GM12878 (cell line): ENCODE measurements around the gene CDC42BPB. TPM values are rescaled to one million over a fixed set of nuclear protein-coding genes. Genes with fewer than 3 reads are reported as not detected.

ENCODE experiments used
- ATAC-seq: fragments of 200-7000 bp; cut with Tn5 transposase; 3 replicates; pipeline ENCODE4 v1.9.1; 2020; ENCODE audit warnings: mild to moderate bottlenecking, moderate library complexity
- BruUV-seq: library from RNA; stranded (reverse); fragments of 400-500 nt; replicated peaks from 2 replicates; lab custom pipeline; 2021; lab: Mats Ljungman, UMichigan
- CTCF ChIA-PET: fragments of 300-600 bp; sonication (Branson Sonifier 250); formaldehyde crosslinking; extraction: SDS; loops from one replicate; lab custom pipeline; 2021; ENCODE audit warnings: inconsistent platforms; lab: Yijun Ruan, JAX
- POLR2A ChIA-PET: fragments of 350-600 bp; formaldehyde crosslinking; extraction: SDS; loops from one replicate; lab custom pipeline; 2021; ENCODE audit warnings: inconsistent platforms; lab: Charles Lee
- RAD21 ChIA-PET: fragments of 300-600 bp; sonication (Branson Sonifier 250); formaldehyde crosslinking; loops from one replicate; lab custom pipeline; 2023; ENCODE audit warnings: antibody characterized with exemption; ENCODE audit not compliant: unreplicated experiment; lab: Charles Lee
- SMC1A ChIA-PET: fragments of 300-600 bp; sonication (Branson Sonifier 250); formaldehyde crosslinking; loops from one replicate; lab custom pipeline; 2023; ENCODE audit not compliant: unreplicated experiment, uncharacterized antibody; lab: Charles Lee
- DNase-seq: peaks from one replicate; pipeline ENCODE4 v3.0.0-alpha.2; 2011; ENCODE audit warnings: low read depth, low spot score
- FAIRE-seq: peaks from 3 replicates; lab custom pipeline; 2011; peaks lifted over from hg19 to GRCh38; lab: Jason Lieb, UNC
- H2AFZ ChIP-seq: 2 replicates; pipeline ENCODE4 v1.6.0; 2011; ENCODE audit warnings: low read depth, low read length, control low read depth; ENCODE audit not compliant: control insufficient read depth
- H3K27ac ChIP-seq: 2 replicates; pipeline ENCODE4 v1.5.1; 2011; ENCODE audit warnings: control low read depth; ENCODE audit not compliant: control insufficient read depth, insufficient read depth
- H3K27me3 ChIP-seq, 2 experiments: replicated peaks in 1 of 2; 2 replicates each; pipeline versions ENCODE4 v1.6.0 to v1.6.1; 2011; ENCODE audit warnings: low read length in 1 of 2; ENCODE audit not compliant: control insufficient read depth in 2 of 2, insufficient read depth in 2 of 2
- H3K36me3 ChIP-seq, 2 experiments: 2 replicates each; pipeline ENCODE4 v1.5.1; 2011; ENCODE audit warnings: low read length in 1 of 2; ENCODE audit not compliant: control insufficient read depth in 2 of 2, insufficient read depth in 2 of 2
- H3K4me1 ChIP-seq: 2 replicates; pipeline ENCODE4 v1.6.1; 2011; ENCODE audit warnings: mild to moderate bottlenecking, low read length, moderate library complexity, mixed read lengths; ENCODE audit not compliant: control insufficient read depth, insufficient read depth
- H3K4me2 ChIP-seq: 2 replicates; pipeline ENCODE4 v1.6.0; 2011; ENCODE audit warnings: control low read depth; ENCODE audit not compliant: control insufficient read depth, insufficient read depth
- H3K4me3 ChIP-seq: fragments of 200-600 bp; sonication (generic); 2 replicates; pipeline ENCODE4 v1.5.1; 2016
- H3K79me2 ChIP-seq: 2 replicates; pipeline ENCODE4 v1.6.0; 2011; ENCODE audit warnings: low read length; ENCODE audit not compliant: control insufficient read depth, insufficient read depth
- H3K9ac ChIP-seq: 2 replicates; pipeline ENCODE4 v1.8.0; 2011; ENCODE audit warnings: low read length, control low read depth, mixed read lengths; ENCODE audit not compliant: control insufficient read depth, insufficient read depth
- H3K9me3 ChIP-seq: replicated peaks from 3 replicates; pipeline ENCODE4 v1.5.1; 2011; ENCODE audit warnings: mild to moderate bottlenecking, low read length; ENCODE audit not compliant: control insufficient read depth, insufficient read depth
- H4K20me1 ChIP-seq: 2 replicates; pipeline ENCODE4 v1.6.0; 2011; ENCODE audit not compliant: control insufficient read depth, insufficient read depth
- FOS ChIP-seq: IDR thresholded peaks from 3 replicates; pipeline ENCODE4 v1.6.1; 2011; ENCODE audit warnings: borderline replicate concordance; ENCODE audit not compliant: insufficient read length; ENCODE audit errors: extremely low read depth
- GATAD2B ChIP-seq: fragments of 450-650 bp; conservative IDR thresholded peaks from 2 replicates; pipeline ENCODE4 v1.6.1; 2017; ENCODE audit warnings: low read depth, mild to moderate bottlenecking, moderate library complexity
- HDGF ChIP-seq: fragments of 450-650 bp; IDR thresholded peaks from 2 replicates; pipeline ENCODE4 v1.6.1; 2016; ENCODE audit warnings: antibody characterized with exemption
- NBN ChIP-seq: fragments of 450-650 bp; IDR thresholded peaks from 2 replicates; pipeline ENCODE4 v1.6.1; 2016
- NR2C2 ChIP-seq: IDR thresholded peaks from 2 replicates; pipeline ENCODE4 v1.6.1; 2011; ENCODE audit warnings: borderline replicate concordance, low read depth; ENCODE audit not compliant: control insufficient read depth, insufficient read length
- SMC3 ChIP-seq: IDR thresholded peaks from 2 replicates; pipeline ENCODE4 v1.6.1; 2011; ENCODE audit warnings: low read length, improper control_type of control experiment, borderline replicate concordance
- TBL1XR1 ChIP-seq: IDR thresholded peaks from 2 replicates; pipeline ENCODE4 v1.6.1; 2012; ENCODE audit warnings: low read depth, low read length, improper control_type of control experiment
- TCF3 ChIP-seq: IDR thresholded peaks from 2 replicates; pipeline ENCODE4 v1.6.1; 2012; ENCODE audit warnings: low read depth, mild to moderate bottlenecking, low read length, borderline replicate concordance; ENCODE audit not compliant: insufficient read depth
- YY1 ChIP-seq: IDR thresholded peaks from 2 replicates; pipeline ENCODE4 v1.6.1; 2011; ENCODE audit warnings: low read depth, mild to moderate bottlenecking, low read length
- ZBED1 ChIP-seq: IDR thresholded peaks from 2 replicates; pipeline ENCODE4 v1.6.1; 2016; ENCODE audit warnings: borderline replicate concordance
- ZSCAN29 ChIP-seq: fragments of 450-650 bp; IDR thresholded peaks from 2 replicates; pipeline ENCODE4 v1.6.1; 2017; ENCODE audit warnings: mild to moderate bottlenecking, moderate library complexity
- WGBS: methylation state at CpG from one replicate; pipeline ENCODE4 v1.1.6; 2016; ENCODE audit warnings: low lambda C conversion rate; ENCODE audit not compliant: insufficient replicate concordance, insufficient coverage; ENCODE audit errors: missing lambda C conversion rate; 5-methylcytosine and 5-hydroxymethylcytosine counted together
- in situ Hi-C: fragments of 300-500 bp; cut with MboI; formaldehyde crosslinking; loops from 9 replicates; pipeline ENCODE4 v1.14.3; 2018; ENCODE audit warnings: mixed read lengths
- intact Hi-C: fragments of 100-400 bp; cut with micrococcal nuclease; formaldehyde crosslinking; loops from one replicate; pipeline ENCODE4 v1.14.2; 2022; ENCODE audit not compliant: unreplicated experiment
- polyA plus RNA-seq, 11 experiments: library from polyadenylated mRNA; depleted of rRNA in 4 of 11; unstranded in 6 of 11; stranded (reverse) in 5 of 11; fragments of >200 nt; fragmentation: Nextera tagmentation in 4 of 11; fragmentation: Illumina TruSeq in 1 of 11; extraction: Ambion mirVana in 4 of 11; extraction: Trizol in 1 of 11; gene quantifications; 1 replicate in 1 of 11; 2 replicates in 10 of 11; pipeline versions ENCODE4 v1.2.1 to v1.2.3, GENCODE V29; 2011 to 2016; ENCODE audit warnings: inconsistent platforms in 2 of 11, missing spikeins in 2 of 11, low read depth in 1 of 11
- total RNA-seq, 4 experiments: library from RNA; depleted of rRNA in 3 of 4; stranded (reverse); fragments of >200 nt in 3 of 4; fragmentation: Illumina TruSeq in 1 of 4; extraction: Trizol in 1 of 4; gene quantifications; 2 replicates each; pipeline versions ENCODE4 v1.2.1 to v1.2.3, GENCODE V29; 2013 to 2021
- TF ChIP-seq, protein P1 (sequence below): IDR thresholded peaks from 2 replicates; pipeline ENCODE4 v1.6.1; 2012; ENCODE audit warnings: low read depth, low read length, improper control_type of control experiment
- TF ChIP-seq, protein P2 (sequence below): fragments of 450-650 bp; IDR thresholded peaks from 2 replicates; pipeline ENCODE4 v1.6.1; 2016; ENCODE audit warnings: mild to moderate bottlenecking, moderate library complexity, borderline replicate concordance
- TF ChIP-seq, protein P3 (sequence below): fragments of 450-650 bp; formaldehyde crosslinking; IDR thresholded peaks from 2 replicates; pipeline ENCODE4 v1.4.0; 2020; ENCODE audit warnings: mild to moderate bottlenecking, moderate library complexity

CDC42BPB gene
- total and polyA plus RNA-seq, 10 of the 15 experiments (the other 5 are each of a cell fraction or from before 2014, with no cell fraction given): 0.42 to 22.1 (median 13.3) TPM

DNA sequence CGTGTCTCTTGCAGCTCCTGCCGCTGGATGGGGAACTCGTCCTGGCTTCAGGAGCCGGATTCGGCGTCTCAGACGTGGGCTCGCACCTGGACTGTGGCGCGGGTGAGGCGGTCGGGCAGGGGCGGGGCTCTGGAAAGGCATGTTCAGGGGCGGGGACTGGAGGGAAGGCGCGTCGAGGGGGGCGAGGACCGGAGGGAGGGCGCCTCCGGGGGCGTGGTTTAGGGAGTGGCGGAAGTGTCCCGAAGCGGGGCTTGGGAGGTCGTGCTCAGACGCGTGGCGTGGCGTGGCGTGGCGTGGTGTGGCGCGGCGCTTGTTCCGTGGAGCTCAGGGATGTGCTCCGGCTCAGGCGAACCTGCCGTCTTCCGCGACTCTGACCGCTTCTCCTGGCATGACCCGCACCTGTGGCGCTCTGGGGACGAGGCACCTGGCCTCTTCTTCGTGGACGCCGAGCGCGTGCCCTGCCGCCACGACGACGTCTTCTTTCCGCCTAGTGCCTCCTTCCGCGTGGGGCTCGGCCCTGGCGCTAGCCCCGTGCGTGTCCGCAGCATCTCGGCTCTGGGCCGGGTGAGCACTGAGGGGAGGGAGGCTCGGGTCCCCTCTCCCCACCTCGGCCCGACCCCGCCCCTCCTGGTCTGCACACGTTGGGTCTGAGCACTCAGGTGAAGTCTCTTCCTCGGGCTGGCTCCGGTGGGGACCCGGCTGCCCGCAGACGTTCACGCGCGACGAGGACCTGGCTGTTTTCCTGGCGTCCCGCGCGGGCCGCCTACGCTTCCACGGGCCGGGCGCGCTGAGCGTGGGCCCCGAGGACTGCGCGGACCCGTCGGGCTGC, 128.7 kb downstream of the CDC42BPB start:
- Histone ChIP-seq H3K79me2 (no peaks in the 10 kb centered on the region), H3K4me1 (peaks cover 24% of the 10 kb centered on the region), H3K4me3 (peak overlapping the region; percentile 57; the same call in 1 of the 2 replicates), H2AFZ (peak overlapping the region; percentile 60), H3K27ac (no peak overlapping the region), H3K4me2 (peak overlapping the region; percentile 93), H3K9me3 (no peaks in the 10 kb centered on the region), H3K36me3 (peaks cover 0 to 1% of the 10 kb centered on the region in 2 experiments; a peak in 1 of 4 replicates), H4K20me1 (no peaks in the 10 kb centered on the region), H3K9ac (no peak overlapping the region), H3K27me3 (peaks cover 13 to 14% of the 10 kb centered on the region in 2 experiments)
- FAIRE-seq (no peak), DNase-seq (no peak), ATAC-seq (peak; percentile 80)
- ChIA-PET CTCF (no interaction called here), SMC1A (interaction anchor here (0.7 to 1.0 kb wide), 2 partner anchors 11 to 234 kb away, joined by 3 read pairs; no protein-coding TSS in a partner anchor), POLR2A (no interaction called here), RAD21 (interaction anchor here (1.4 kb wide), 1 partner anchor 11 kb away, joined by 3 read pairs; no protein-coding TSS in a partner anchor)
- no TSS peak for BruUV-seq
- intact Hi-C loops (no loop called here), in situ Hi-C loops (no loop called here)
- WGBS: 42% methylated on average over 79 of the region's 94 CpGs
- TF ChIP-seq FOS (no peak), TBL1XR1 (no peak), HDGF (no peak), NBN (no peak), GATAD2B (no peak), ZSCAN29 (no peak), YY1 (no peak), NR2C2 (no peak), SMC3 (no peak), ZBED1 (no peak), TCF3 (0 out of 2 replicates have a peak, but pooled peaks have one; percentile 18)
- TF ChIP-seq, protein P1, sequence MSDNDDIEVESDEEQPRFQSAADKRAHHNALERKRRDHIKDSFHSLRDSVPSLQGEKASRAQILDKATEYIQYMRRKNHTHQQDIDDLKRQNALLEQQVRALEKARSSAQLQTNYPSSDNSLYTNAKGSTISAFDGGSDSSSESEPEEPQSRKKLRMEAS: peak; percentile 52; the same call in 1 of the 2 replicates
- TF ChIP-seq, protein P2, sequence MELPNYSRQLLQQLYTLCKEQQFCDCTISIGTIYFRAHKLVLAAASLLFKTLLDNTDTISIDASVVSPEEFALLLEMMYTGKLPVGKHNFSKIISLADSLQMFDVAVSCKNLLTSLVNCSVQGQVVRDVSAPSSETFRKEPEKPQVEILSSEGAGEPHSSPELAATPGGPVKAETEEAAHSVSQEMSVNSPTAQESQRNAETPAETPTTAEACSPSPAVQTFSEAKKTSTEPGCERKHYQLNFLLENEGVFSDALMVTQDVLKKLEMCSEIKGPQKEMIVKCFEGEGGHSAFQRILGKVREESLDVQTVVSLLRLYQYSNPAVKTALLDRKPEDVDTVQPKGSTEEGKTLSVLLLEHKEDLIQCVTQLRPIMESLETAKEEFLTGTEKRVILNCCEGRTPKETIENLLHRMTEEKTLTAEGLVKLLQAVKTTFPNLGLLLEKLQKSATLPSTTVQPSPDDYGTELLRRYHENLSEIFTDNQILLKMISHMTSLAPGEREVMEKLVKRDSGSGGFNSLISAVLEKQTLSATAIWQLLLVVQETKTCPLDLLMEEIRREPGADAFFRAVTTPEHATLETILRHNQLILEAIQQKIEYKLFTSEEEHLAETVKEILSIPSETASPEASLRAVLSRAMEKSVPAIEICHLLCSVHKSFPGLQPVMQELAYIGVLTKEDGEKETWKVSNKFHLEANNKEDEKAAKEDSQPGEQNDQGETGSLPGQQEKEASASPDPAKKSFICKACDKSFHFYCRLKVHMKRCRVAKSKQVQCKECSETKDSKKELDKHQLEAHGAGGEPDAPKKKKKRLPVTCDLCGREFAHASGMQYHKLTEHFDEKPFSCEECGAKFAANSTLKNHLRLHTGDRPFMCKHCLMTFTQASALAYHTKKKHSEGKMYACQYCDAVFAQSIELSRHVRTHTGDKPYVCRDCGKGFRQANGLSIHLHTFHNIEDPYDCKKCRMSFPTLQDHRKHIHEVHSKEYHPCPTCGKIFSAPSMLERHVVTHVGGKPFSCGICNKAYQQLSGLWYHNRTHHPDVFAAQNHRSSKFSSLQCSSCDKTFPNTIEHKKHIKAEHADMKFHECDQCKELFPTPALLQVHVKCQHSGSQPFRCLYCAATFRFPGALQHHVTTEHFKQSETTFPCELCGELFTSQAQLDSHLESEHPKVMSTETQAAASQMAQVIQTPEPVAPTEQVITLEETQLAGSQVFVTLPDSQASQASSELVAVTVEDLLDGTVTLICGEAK: no peak
- TF ChIP-seq, protein P3, sequence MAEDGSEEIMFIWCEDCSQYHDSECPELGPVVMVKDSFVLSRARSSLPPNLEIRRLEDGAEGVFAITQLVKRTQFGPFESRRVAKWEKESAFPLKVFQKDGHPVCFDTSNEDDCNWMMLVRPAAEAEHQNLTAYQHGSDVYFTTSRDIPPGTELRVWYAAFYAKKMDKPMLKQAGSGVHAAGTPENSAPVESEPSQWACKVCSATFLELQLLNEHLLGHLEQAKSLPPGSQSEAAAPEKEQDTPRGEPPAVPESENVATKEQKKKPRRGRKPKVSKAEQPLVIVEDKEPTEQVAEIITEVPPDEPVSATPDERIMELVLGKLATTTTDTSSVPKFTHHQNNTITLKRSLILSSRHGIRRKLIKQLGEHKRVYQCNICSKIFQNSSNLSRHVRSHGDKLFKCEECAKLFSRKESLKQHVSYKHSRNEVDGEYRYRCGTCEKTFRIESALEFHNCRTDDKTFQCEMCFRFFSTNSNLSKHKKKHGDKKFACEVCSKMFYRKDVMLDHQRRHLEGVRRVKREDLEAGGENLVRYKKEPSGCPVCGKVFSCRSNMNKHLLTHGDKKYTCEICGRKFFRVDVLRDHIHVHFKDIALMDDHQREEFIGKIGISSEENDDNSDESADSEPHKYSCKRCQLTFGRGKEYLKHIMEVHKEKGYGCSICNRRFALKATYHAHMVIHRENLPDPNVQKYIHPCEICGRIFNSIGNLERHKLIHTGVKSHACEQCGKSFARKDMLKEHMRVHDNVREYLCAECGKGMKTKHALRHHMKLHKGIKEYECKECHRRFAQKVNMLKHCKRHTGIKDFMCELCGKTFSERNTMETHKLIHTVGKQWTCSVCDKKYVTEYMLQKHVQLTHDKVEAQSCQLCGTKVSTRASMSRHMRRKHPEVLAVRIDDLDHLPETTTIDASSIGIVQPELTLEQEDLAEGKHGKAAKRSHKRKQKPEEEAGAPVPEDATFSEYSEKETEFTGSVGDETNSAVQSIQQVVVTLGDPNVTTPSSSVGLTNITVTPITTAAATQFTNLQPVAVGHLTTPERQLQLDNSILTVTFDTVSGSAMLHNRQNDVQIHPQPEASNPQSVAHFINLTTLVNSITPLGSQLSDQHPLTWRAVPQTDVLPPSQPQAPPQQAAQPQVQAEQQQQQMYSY: no peak
